Chondrocyte (in vitro differentiated cells): Measurements from ENCODE around the gene GAPDHS. TPM values are rescaled to one million over a fixed set of nuclear protein-coding genes. Genes with fewer than 3 reads are reported as not detected.

Experiments
- DNase-seq: peaks from one replicate; pipeline ENCODE4 v3.0.0; 2021; ENCODE audit warnings: mixed read lengths, low spot score
- H3K27ac Mint-ChIP-seq: one replicate; pipeline ENCODE4 v1.8.0; 2021; ENCODE audit warnings: mild to moderate bottlenecking, moderate library complexity, mixed read lengths; ENCODE audit not compliant: unreplicated experiment
- H3K27me3 Mint-ChIP-seq: 2 replicates; pipeline ENCODE4 v1.8.0; 2021; ENCODE audit warnings: low read depth, mixed read lengths
- H3K36me3 Mint-ChIP-seq: 2 replicates; pipeline ENCODE4 v1.8.0; 2021; ENCODE audit warnings: low read depth, mixed read lengths
- H3K4me1 Mint-ChIP-seq: 2 replicates; pipeline ENCODE4 v1.8.0; 2021; ENCODE audit warnings: low read depth, mild to moderate bottlenecking, mixed read lengths
- H3K4me3 Mint-ChIP-seq: one replicate; pipeline ENCODE4 v1.8.0; 2021; ENCODE audit warnings: mild to moderate bottlenecking, moderate library complexity, mixed read lengths; ENCODE audit not compliant: unreplicated experiment
- H3K9me3 Mint-ChIP-seq: 2 replicates; pipeline ENCODE4 v1.8.0; 2021; ENCODE audit warnings: low read depth, mixed read lengths
- CTCF ChIP-seq: fragments of 200-600 bp; sonication (generic); IDR thresholded peaks from 2 replicates; pipeline ENCODE4 v1.5.0; 2021; ENCODE audit warnings: antibody characterized with exemption, mild to moderate bottlenecking, moderate library complexity
- total RNA-seq: library from RNA; stranded (reverse); gene quantifications from 3 replicates; pipeline ENCODE4 v1.2.1, GENCODE V29; 2021

The GAPDHS gene
- total RNA-seq, 1 donor from 2014 or later: not detected

DNA sequence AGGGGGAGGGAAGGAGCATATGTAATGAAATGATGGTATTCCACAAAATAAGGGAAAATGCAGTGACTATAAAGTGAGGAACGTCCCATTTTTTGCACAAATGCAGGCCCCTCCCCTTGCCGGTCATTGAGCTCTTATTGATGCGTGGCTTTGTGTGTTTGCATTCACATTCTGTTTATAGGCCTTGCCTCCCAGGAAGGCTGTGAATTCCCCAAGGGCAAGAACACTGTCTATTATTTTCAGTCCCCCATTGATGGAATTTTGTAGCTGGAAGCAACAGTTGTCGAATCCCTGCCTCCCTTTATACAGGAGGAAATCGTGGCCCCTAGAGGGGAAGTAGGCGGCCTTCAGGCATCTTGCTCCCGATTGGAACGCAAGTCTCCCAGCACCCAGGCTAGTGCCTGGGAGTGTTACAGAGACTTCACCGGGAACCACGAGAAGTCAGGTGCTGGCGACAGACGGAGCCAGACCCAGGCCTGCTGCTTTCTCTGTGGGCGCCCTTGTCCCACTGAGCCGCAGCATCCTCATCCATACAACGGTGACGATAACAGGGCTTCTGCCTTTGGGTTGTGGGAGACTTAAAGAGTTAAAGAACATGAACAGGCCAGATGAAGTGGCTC is 12.0 kb upstream of the GAPDHS start:
- H3K27me3 Mint-ChIP-seq: peaks cover 13% of the 10 kb centered on the region
- no peak for TF ChIP-seq CTCF
- DNase-seq: no peak
- H3K9me3 Mint-ChIP-seq: no peaks in the 10 kb centered on the region
- H3K36me3 Mint-ChIP-seq: no peaks in the 10 kb centered on the region
- no peak overlapping the region for H3K27ac Mint-ChIP-seq
- H3K4me1 Mint-ChIP-seq: peaks cover 16% of the 10 kb centered on the region
- no peak overlapping the region for H3K4me3 Mint-ChIP-seq

GRCh38 chr19:35522745-35523327 is 10.4 kb upstream of the GAPDHS start:
- Mint-ChIP-seq H3K4me3 (no peak overlapping the region), H3K27me3 (peaks cover 13% of the 10 kb centered on the region), H3K9me3 (no peaks in the 10 kb centered on the region), H3K36me3 (no peaks in the 10 kb centered on the region), H3K27ac (no peak overlapping the region), H3K4me1 (peaks cover 16% of the 10 kb centered on the region)
- DNase-seq: no peak
- TF ChIP-seq CTCF: no peak

- Mint-ChIP-seq H3K27me3 (peaks cover 13% of the 10 kb centered on the region), H3K27ac (no peak overlapping the region), H3K4me1 (peaks cover 3% of the 10 kb centered on the region), H3K9me3 (no peaks in the 10 kb centered on the region), H3K36me3 (no peaks in the 10 kb centered on the region), H3K4me3 (no peak overlapping the region)
- no peak for DNase-seq
- no peak for TF ChIP-seq CTCF
These were observed 8.9 kb upstream of the GAPDHS start for GRCh38 chr19:35524181-35524837.

DNA sequence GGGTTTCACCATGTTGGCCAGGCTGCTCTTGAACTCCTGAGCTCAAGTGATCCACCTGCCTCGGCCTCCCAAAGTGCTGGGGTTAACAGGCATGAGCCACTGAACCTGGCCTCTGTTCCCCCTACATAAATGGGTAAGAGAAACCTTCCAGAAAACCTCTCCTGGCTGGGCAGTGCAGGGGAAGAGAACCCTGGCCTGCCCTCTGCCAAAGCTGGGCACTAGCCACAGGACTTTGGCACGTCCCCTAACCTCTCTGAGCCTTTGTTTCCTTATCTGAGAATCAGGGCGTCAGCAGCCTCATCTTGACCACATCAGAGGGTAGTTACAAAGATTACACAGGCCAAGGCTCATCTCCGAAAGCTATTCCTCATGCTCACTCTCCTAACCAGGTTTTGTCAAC is 7.4 kb upstream of the GAPDHS start:
- no peak for DNase-seq
- H3K36me3 Mint-ChIP-seq: no peaks in the 10 kb centered on the region

More for the DNA sequence above, 7.4 kb upstream of the GAPDHS start:
- Mint-ChIP-seq H3K27ac (no peak overlapping the region), H3K9me3 (no peaks in the 10 kb centered on the region), H3K4me1 (no peaks in the 10 kb centered on the region), H3K27me3 (peaks cover 13% of the 10 kb centered on the region), H3K4me3 (no peak overlapping the region)
- no peak for TF ChIP-seq CTCF
